NK-92 treated with Interleukin-12 subunit alpha and Interleukin-12 subunit beta, amount 100 ng/mL, for 24 hours (cell line): ENCODE measurements around the gene PTPRN2.
"Not testable (repeated sequence)": the region's sequence is repeated elsewhere in the genome, so short reads cannot be mapped to it uniquely, and the experiment has no call there.

ENCODE experiments used
- DNase-seq: peaks from one replicate; lab custom pipeline; 2025; lab: John Stamatoyannopoulos, UW

The PTPRN2 gene

DNA sequence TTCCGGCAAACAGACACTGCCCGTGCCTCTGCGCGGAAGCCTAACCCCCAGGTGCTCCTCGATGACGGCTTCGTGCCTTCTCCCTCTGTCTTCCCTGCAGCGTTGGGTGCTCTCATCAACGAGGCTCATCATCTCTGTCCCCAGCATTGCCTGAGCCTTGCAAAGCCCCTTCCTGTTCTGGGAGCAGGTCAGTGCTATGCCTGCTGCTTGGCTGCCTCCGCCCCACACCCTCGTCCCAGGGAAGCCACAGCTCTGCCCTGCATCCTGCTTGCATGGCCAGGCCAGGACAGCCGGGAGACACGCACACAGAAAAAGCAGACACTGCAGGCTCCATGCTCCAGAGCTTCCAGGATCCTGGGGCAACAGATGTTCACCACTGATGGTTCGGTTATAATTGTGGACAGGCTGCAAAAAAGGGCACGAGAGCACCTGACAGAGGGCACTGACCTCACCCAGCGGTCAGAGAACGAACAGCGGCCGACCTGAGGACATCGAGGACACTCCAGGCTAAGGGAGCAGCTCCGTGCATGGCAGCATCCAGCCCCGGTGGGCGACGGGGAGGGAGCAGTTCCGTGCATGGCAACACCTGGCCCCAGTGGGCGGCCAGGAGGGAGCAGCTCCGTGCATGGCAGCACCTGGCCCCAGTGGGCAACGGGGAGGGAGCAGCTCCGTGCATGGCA, 265.5 kb downstream of the PTPRN2 start:
- no peak for DNase-seq

DNA sequence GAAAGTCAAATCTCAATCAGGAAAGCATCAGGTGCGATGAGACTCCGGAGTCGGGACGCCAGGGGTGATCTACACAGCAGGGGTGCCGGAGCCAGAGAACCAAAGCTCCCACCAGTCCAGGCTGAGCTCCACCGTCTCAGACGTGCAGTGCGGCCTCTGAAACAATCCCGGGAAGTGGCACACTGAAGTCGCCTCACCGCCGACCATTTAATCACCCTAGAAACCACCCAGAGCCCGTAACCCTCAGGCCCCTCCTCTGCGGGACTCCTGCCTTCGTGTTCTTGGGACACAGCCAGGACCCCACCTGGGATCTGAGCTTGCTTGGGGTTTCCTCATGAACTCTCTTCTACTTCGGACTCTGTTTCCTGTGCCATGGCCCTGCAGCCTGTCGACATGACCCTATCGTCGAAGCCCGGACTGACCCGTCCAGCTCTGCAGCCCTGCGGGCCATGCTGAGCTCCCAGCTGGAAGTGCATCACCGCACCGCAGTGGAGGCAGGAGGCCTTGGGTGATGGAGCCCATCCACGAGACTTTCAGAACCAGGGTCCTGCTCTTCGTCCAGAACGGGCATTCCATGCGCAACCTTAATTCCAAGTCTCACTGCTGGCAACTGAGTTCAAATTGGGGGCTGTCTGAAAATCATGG, 266.4 kb downstream of the PTPRN2 start:
- DNase-seq, result no peak

DNA sequence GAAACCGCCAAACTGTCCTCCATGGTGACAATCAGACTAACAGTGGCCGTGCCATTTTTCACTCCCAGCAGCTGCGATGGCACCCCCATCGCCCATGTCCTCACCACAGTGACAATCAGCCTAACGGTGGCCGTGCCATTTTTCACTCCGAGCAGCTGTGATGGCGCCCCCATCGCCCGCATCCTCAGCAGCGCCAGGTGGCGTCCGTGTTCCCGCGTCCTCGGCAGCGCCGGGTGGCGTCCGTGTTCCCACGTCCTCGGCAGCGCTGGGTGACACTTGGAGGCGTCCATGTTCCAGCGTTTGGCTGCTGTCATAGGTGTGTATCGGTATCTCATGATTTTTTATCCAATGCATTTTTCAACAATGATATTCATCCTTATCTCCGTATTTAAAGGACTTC, 267.3 kb downstream of the PTPRN2 start:
- no peak for DNase-seq

DNA sequence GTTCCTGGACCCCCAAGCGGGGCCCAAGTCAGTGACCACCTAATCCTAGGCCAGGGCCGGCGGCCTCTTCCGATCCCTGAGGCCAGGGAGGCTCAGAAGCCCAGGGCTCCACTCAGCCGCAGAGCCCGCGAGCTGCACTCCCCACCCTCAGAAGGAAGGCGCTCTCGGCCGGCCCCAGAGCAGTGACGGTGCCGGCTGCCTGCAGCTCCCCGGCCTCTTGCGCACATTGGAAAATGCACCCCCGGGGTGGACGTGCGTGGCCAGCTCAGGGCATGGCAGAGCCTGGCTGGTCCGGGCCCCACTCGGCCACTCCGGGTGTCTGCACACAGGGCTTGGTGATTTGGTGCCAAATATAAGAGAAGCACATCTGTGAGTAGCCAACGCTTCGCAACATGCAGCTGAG, 269.1 kb downstream of the PTPRN2 start:
- DNase-seq, result no peak

DNA sequence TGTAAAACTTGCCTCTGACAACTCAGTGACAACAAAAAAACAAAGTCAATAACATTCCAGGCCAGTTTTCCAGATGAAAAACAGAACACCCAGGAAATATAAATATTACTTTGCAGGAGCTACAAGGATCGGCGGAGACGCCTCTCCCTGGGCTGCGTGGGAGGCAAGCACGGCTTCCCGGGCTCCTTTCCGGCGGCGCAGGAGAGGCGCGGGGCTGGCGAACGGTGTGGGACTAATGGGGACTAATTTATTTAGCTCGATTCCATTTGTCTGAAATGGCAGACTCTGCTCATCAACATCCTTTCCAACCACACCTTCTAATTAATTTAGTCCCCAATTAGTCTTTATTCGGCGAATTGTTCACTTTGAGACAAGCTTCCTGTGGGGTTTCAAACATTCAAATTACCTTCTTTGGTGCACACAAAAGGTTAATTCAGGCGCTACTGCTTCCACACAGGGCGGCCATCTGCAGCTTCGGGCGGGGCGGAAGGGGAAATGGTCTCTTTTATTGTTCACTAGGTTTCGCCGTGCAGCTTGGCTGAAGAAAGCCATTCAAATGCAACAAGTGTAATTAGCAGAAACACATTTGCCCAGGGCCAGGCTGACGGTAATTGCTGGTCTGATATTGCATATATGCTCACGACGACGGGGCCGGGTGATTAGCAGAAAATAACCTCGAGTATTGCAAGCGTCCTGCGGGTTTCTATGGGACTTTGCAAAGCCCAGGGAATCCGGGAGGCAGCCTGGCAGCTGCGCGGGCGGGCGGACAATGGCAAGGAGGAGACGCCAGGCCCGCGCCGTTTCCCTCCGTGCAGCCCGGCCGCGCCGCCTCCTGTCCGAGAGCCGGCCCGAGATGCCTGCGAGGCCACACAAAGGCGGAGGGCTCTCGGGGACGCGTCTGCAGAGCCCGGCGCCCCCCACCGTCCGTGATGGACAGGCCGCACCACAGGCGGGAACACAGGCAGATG, 270.1 kb downstream of the PTPRN2 start:
- no peak for DNase-seq

DNA sequence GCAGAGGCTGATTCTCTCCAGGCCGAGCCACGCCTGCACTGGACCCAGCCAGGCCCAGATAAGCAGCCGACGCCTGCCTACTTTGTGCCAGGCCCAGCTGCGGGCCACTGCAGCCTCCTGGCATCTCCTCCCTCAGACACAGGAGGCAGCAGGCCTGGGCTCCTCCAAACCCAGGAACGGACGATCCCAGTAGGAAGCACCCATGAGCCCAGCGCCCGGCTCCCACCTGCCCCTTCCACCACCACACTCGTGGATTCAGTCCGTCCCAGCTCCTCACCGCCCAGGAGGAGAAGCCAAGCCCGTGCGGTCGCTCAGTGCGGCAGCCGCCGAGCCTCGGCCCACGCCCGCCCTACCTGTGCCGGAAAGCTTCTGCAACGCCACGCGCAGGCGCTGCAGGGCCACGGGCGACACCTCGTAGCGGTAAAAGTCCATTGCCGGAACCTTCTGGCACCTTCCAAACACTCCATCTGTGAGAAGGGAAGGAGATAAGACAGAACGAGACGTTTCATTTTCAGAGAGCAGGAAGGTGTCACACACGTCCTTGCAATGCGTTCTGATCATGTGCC, 271.1 kb downstream of the PTPRN2 start:
- no peak for DNase-seq

DNA sequence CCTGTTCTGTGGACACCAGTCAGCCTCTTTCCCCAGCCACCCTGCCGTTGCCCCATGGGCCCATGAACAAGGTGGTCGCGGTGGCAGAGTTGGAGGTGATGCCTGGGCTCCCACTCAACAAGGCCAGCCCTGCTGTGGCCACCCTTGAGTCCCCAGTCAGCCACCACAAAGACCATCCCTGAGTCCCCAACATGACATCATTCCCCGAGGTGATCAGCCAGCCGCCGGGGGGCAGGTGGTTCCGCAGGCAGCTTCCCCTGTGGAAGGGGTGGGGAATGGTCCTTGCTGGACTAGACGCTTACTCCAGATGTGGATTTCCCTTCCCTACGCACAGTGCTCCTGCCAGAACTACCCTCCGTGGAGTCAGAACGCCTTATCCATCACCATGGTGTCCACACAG, 271.7 kb downstream of the PTPRN2 start:
- DNase-seq, result no peak

DNA sequence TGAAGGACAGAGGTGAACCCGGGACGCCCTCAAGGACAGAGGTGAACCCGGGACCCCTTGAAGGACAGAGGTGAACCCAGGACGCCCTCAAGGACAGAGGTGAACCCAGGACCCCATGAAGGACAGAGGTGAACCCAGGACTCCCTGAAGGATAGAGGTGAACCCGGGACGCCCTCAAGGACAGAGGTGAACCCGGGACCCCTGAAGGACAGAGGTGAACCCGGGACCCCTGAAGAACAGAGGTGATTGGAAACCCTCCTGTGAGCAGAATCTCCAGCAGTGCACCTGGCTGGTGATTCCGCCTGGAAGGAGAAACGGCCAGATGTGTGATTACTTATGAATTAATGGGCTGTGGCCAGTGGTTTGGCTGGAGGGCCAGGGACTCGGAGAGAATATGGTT, 272.3 kb downstream of the PTPRN2 start:
- no peak for DNase-seq

DNA sequence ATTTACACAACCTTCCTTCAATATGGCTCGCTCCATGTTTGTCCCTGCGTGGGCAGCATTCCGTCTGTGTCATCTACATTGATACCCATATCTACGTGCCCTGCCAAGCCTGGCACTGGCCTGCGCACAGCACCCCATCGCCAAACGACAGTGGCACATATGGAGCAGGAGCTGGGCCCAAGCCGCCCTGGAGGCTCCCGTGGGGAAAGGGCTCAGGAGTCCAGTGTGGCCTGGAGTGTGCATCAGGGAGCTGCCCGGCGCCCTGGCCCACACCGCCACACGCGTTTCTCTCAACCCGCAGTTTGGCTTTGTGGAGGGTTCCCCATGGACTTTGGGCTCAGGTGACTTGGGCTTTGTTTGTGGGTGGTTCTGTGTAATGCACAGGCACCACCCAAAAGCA, 273.2 kb downstream of the PTPRN2 start:
- no peak for DNase-seq

DNA sequence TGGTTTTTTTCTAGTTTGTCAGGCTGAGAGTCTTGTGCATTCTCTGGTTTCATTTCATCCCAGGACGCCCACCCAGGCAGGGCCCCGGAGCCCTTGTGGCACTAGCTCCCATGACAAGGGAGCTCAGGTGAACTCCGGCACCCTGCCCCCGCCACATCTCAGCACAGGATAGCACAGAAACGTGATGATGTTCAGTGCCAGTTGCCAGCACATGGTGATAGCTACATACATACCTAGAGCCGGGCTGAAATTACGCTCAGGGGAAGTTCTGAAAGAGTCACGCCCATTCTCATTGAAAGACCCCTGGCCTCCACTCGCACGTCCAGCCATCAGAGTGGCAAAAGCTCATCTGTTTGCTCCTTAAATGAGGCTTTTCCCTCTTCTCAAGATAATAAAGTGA, 273.7 kb downstream of the PTPRN2 start:
- DNase-seq, result no peak

DNA sequence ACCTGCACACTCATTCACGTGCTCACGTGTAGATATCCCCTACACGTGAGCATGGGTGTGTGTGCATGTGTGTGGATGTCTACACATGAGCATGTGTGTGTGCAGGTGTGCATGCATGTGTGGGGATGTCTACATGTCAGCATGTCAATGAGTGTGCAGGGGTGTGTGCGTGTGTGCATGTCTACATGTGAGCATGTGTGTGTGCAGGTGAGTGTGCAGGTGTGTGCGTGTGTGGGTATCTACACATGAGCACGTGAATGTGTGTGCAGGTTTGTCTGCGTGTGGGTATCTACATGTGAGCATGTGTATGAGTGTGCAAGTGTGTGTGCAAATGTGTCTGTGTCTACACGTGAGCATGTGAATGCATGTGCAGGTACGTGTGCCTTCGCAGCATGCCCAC, 274.8 kb downstream of the PTPRN2 start:
- DNase-seq, result no peak

DNA sequence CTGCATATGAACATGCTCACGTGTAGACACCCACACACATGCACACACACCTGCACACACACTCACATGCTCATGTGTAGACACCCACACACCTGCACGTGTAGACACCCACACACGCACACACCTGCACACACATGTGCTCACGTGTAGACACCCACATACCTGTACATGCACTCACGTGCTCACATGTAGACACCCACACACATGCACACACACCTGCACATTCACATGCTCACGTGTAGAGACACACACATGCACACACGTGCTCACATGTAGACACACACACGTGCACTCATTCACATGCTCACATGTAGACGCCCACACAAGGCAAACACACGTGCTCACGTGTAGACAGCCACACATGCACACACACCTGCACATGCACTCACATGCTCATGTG, 275.8 kb downstream of the PTPRN2 start:
- DNase-seq, result no peak

DNA sequence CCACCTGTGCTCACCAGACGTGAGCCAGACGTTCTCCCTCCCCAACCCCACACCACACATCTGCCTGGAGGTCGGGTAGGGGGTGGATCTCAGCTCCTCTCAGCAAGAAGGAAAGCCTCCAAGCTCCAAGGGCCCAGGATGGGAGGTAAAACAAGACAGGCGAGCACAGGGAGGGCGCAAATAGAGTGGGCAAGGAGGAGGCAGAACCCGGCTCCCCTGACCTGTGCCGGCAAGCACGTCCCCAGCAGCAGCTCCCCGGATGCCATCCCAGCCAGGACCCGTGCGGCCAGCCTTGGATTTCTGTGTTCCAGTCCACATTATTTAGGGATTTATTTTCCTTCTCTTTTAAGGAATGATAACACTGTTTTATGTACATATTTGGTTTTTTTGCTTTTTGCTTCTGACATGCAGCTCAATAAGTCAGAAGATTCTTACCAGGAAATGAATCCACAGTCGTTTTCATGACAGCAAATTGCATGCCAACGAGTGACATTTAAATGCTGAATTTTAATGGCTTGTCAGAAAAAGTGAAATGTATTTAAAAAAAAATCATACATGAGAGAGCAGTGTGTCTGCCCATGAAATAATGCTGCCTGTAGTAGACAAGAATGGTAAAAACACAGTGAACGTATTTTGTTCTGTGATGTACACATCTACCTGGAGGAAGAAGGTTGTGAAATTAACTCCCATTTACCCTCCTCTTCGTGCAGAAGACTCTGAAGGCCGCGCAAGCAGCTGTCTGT, 276.5 kb downstream of the PTPRN2 start:
- no peak for DNase-seq

DNA sequence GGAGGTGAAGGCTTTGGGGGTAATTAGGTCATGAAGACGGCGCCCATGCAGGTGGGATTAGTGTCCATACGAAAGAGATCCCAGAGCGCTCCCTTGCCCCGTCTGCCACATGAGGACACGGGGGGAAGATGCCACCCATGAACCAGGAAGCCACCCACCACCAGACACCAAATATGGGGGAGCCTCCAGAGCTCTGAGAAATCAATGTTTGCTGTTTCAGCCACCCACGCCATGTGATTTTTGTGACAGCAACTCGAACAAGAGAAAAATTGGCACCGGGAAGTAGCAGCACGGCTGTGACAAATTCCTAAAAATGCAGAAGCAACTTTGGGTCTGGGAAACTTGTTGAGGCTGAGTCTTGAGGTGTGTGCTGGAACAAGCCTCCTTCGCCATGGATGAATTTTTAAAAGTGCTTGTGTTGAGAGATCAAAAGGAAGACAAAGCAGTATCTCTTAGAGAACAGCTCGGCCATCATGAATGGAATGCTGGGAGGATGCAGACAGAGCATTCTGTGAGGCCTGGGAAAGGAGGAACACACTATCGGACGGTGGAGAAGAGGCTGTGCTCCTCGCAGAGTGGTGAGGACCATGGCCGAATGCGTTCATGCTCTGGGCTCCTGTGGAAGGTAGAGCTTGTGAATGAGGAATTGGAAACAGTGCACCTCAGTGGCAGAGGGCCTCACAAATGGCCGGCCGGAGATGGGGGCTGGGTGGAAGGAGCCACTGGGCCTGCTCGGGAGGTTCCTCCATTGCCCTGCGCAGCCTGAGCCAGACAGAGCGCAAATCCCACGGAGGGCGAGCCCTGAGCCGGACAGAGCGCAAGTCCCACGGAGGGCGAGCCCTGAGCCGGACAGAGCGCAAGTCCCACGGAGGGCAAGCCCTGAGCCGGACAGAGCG, 277.5 kb downstream of the PTPRN2 start:
- DNase-seq, result no peak

DNA sequence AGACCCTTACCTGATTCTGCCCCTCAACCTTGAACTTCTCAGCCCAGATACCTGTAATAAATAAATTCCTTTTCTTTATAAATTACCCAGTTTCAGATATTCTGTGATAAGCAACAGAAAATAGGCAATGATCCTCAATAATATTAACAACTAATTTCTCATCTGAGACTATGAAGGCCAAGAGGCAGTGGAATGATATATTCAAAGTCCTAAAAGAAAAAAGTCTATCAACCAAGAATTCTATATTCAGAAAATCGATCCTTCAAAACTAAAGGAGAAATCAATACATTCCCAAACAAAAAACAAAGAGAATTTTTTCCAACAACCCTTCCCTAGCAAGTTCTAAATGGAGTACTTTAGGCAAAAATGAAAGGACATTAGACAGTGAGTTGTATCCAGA, 279.6 kb downstream of the PTPRN2 start:
- DNase-seq, result no peak

DNA sequence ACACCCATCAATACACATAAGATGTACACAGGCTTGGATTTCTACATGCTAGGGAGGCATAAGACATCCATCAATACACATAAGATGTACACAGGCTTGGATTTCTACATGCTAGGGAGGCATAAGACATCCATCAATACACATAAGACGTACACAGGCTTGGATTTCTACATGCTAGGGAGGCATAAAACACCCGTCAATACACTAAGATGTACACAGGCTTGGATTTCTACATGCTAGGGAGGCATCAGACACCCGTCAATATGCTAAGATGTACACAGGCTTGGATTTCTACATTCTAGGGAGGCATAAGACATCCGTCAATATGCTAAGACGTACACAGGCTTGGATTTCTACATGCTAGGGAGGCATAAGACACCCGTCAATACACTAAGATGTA, 283.6 kb downstream of the PTPRN2 start:
- DNase-seq, result not testable (repeated sequence)

DNA sequence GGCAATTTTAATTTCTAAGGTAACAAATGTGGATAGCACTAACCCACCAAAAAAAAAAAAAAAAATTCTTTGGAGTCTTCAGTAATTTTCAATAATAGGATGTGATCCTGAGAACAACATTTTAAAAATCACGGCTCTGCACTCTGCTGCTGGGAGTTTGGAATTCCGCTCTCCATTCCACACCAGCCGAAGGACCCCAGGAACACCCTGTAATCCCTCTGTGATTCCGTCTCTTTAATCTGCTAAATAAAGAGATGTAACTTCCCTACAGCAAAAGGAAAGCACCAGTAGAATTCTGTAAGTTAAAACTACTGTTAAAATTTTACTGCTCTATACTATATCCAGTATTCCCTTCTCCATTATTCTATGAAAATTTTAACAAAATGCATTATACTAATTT, 284.5 kb downstream of the PTPRN2 start:
- no peak for DNase-seq

DNA sequence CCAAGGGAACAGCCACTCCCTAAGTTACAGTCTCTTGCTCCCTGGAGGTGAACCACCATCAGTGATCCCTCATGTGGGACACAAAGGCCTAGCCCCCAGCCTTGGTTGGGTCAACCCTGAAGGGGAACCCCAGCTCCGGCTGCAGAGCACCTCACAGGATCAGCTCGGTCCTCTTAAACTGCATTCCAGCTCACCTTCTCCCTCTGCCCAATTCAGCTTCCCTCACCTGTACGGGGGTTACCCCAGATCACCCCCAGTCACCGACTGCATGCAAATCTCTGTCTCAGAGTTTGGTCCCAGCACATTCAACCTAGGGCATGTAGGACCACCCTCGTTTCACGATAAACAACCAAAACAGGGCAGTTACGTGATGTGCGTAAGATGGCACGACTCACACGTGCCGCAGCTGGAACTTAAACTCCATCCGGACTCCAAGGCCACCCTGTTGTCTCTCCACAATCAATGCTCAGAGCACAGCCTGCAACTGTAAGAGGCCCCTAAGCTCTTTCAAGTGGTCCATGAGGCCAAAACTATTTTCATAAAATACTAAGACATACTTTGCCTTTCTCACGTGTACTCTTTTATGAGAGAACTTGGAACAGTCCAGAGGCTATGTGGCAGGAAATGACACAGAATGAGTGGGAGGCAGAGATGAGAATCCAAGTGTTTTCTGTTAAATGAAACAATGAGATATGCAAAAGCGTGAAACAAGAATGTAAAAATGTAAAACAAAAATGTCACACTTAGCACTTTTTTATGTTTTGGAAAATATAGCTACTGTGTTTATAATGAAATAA, 285.2 kb downstream of the PTPRN2 start:
- DNase-seq, result no peak

DNA sequence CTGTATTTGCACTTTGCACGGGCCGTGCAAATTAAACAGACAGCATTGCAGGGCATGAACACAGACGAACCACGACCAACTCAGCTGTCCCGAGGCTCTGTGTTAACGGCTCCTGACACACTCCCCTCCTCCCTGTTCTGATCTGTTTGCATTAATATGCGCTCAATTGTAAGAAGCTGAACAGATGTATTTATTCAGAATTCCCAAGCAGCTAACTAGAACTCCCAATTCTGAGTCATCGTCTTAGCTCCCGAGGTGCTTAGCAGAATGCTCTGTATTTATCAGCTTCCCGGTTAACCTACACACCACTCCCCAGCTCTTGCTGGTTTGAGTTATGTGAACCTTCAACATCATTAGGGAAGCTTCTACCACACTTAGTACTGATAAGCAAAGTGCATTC, 286.4 kb downstream of the PTPRN2 start:
- no peak for DNase-seq

DNA sequence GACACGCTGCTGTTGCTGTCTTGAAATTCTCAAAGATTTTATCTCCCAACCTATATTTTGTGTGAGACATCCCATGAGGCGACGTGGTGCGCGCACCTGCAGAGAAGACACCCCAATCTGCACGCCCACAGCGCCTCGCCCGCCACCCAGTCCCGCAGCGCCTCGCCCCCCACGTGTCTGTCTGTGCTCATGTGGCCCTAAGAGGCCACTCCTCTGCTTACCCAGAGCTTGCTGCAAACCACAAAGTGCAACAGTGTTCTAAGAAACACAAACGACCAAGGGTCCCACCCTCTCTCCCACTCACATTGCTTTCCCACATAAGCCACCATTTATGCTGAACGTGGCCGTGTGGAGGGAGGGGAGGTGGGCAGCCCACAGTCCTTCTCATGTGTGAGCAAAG, 287.2 kb downstream of the PTPRN2 start:
- DNase-seq, result no peak
